B cell (primary cell): ENCODE results near the gene NFE2L1. TPM values are rescaled to one million over a fixed set of nuclear protein-coding genes. Genes with fewer than 3 reads are reported as not detected.

Experiments used
- ATAC-seq: fragments of 200-7000 bp; cut with Tn5 transposase; one replicate; pipeline ENCODE4 v1.10.0; 2021; ENCODE audit warnings: low read depth, mild to moderate bottlenecking, moderate number of reproducible peaks, moderate library complexity
- CTCF ChIA-PET: fragments of 350-600 bp; sonication (Branson Sonifier 250); formaldehyde crosslinking; loops from one replicate; lab custom pipeline; 2021; ENCODE audit warnings: antibody characterized with exemption, inconsistent platforms; lab: Charles Lee
- POLR2A ChIA-PET: fragments of 350-600 bp; sonication (Branson Sonifier 250); formaldehyde crosslinking; loops from one replicate; lab custom pipeline; 2021; ENCODE audit warnings: antibody characterized with exemption; lab: Charles Lee
- DNase-seq: peaks from one replicate; pipeline ENCODE4 v3.0.0; 2013
- H2AFZ ChIP-seq: 2 replicates; pipeline ENCODE4 v1.6.1; 2012; ENCODE audit warnings: mild to moderate bottlenecking, low read depth, low read length; ENCODE audit not compliant: insufficient read depth, poor library complexity, severe bottlenecking
- H3K27ac ChIP-seq, 2 donors: 1 replicate in 1 of 2; 2 replicates in 1 of 2; pipeline ENCODE4 v1.5.1; 2012 to 2013; ENCODE audit warnings: low read length in 2 of 2, mild to moderate bottlenecking in 2 of 2, moderate library complexity in 1 of 2
- H3K27me3 ChIP-seq, 4 experiments: fragments of 200-600 bp in 1 of 4; sonication (generic) in 1 of 4; replicated peaks in 1 of 4; 1 replicate in 2 of 4; 2 replicates in 2 of 4; pipeline versions ENCODE4 v1.6.1 to v1.7.0; 2013 to 2016; ENCODE audit warnings: low read length in 3 of 4, mild to moderate bottlenecking in 2 of 4, mixed read lengths in 1 of 4, moderate library complexity in 1 of 4; ENCODE audit not compliant: insufficient read depth in 4 of 4, control insufficient read depth in 3 of 4; ENCODE audit errors: control extremely low read depth in 1 of 4
- H3K36me3 ChIP-seq, 2 experiments: replicated peaks in 1 of 2; 1 replicate in 1 of 2; 2 replicates in 1 of 2; pipeline versions ENCODE4 v1.6.1 to v1.7.1; 2013; ENCODE audit warnings: low read length in 1 of 2; ENCODE audit not compliant: insufficient read depth in 2 of 2, control insufficient read depth in 1 of 2; ENCODE audit errors: control extremely low read depth in 1 of 2, extremely low read depth in 1 of 2
- H3K4me1 ChIP-seq, 2 donors: fragments of 200-600 bp in 1 of 2; sonication (generic) in 1 of 2; 1 replicate in 1 of 2; 2 replicates in 1 of 2; pipeline versions ENCODE4 v1.5.1 to v1.6.1; 2013 to 2017; ENCODE audit warnings: low read length in 2 of 2; ENCODE audit not compliant: control insufficient read depth in 2 of 2, insufficient read depth in 2 of 2
- H3K4me2 ChIP-seq: replicated peaks from 2 replicates; pipeline ENCODE3; 2012; ENCODE audit warnings: mild to moderate bottlenecking, low read depth, low read length; ENCODE audit not compliant: poor library complexity, severe bottlenecking
- H3K4me3 ChIP-seq, 5 experiments: fragments of 200-600 bp in 1 of 5; sonication (generic) in 1 of 5; 1 replicate in 3 of 5; 2 replicates in 2 of 5; pipeline versions ENCODE4 v1.5.1 to v1.7.0; 2011 to 2016; ENCODE audit warnings: low read length in 4 of 5, mild to moderate bottlenecking in 4 of 5, low read depth in 2 of 5, control low read depth in 1 of 5, moderate library complexity in 1 of 5; ENCODE audit not compliant: insufficient read depth in 1 of 5; ENCODE audit errors: control extremely low read depth in 1 of 5, extremely low read depth in 1 of 5
- H3K79me2 ChIP-seq: fragments of 200-600 bp; sonication (generic); one replicate; pipeline ENCODE4 v1.6.0; 2016; ENCODE audit warnings: low read length; ENCODE audit not compliant: control insufficient read depth, insufficient read depth
- H3K9ac ChIP-seq: fragments of 200-600 bp; sonication (generic); 2 replicates; pipeline ENCODE4 v1.6.1; 2017; ENCODE audit warnings: mild to moderate bottlenecking, low read length, moderate library complexity
- H3K9me3 ChIP-seq, 3 donors: one replicate each; pipeline versions ENCODE4 v1.6.1 to v1.7.1; 2013; ENCODE audit warnings: low read length in 2 of 3; ENCODE audit not compliant: control insufficient read depth in 2 of 3, insufficient read depth in 1 of 3; ENCODE audit errors: control extremely low read depth in 1 of 3
- H4K20me1 ChIP-seq: 2 replicates; pipeline ENCODE4 v1.6.0; 2012; ENCODE audit warnings: mild to moderate bottlenecking, low read length; ENCODE audit not compliant: insufficient read depth, control insufficient read depth, poor library complexity, severe bottlenecking
- H3K27ac Mint-ChIP-seq: one replicate; pipeline ENCODE4 v1.8.0; 2021; ENCODE audit warnings: mixed read lengths
- H3K27me3 Mint-ChIP-seq: one replicate; pipeline ENCODE4 v1.8.0; 2021; ENCODE audit warnings: mixed read lengths
- H3K4me1 Mint-ChIP-seq: one replicate; pipeline ENCODE4 v1.8.0; 2021; ENCODE audit warnings: mixed read lengths
- H3K4me3 Mint-ChIP-seq: one replicate; pipeline ENCODE4 v1.8.0; 2021; ENCODE audit warnings: mixed read lengths
- H3K9me3 Mint-ChIP-seq: one replicate; pipeline ENCODE4 v1.8.0; 2022; ENCODE audit warnings: mixed read lengths; ENCODE audit not compliant: insufficient read depth
- EZH2 ChIP-seq: IDR thresholded peaks from 2 replicates; pipeline ENCODE4 v1.6.1; 2012; ENCODE audit warnings: borderline replicate concordance, low read depth, mild to moderate bottlenecking, moderate library complexity, low read length; ENCODE audit not compliant: insufficient read depth, poor library complexity, severe bottlenecking
- WGBS: methylation state at CpG from one replicate; pipeline ENCODE4 v1.1.5; 2013; ENCODE audit warnings: missing lambda C conversion rate; ENCODE audit not compliant: insufficient coverage; 5-methylcytosine and 5-hydroxymethylcytosine counted together
- intact Hi-C: fragments of 100-400 bp; cut with micrococcal nuclease; formaldehyde crosslinking; loops from one replicate; pipeline ENCODE4 v1.10.0; 2022
- polyA plus RNA-seq: library from polyadenylated mRNA; depleted of rRNA; stranded (reverse); fragments of >200 nt; gene quantifications from 2 replicates; pipeline ENCODE4 v1.2.3, GENCODE V29; 2012
- total RNA-seq, 2 donors: library from RNA; stranded (reverse); fragments of 120-200 nt in 1 of 2; gene quantifications; 1 replicate in 1 of 2; 2 replicates in 1 of 2; pipeline versions ENCODE4 v1.2.3 to v1.2.4, GENCODE V29; 2013 to 2022
- TF ChIP-seq, protein P1 (sequence below): fragments of 200-600 bp; IDR thresholded peaks from one replicate; pipeline ENCODE4 v1.8.0; 2022; ENCODE audit warnings: antibody characterized with exemption, mild to moderate bottlenecking

NFE2L1 gene
- total and polyA plus RNA-seq, 2 donors (not counting 1 experiment from before 2014, with no cell fraction given): 25.2 to 66.4 TPM

DNA sequence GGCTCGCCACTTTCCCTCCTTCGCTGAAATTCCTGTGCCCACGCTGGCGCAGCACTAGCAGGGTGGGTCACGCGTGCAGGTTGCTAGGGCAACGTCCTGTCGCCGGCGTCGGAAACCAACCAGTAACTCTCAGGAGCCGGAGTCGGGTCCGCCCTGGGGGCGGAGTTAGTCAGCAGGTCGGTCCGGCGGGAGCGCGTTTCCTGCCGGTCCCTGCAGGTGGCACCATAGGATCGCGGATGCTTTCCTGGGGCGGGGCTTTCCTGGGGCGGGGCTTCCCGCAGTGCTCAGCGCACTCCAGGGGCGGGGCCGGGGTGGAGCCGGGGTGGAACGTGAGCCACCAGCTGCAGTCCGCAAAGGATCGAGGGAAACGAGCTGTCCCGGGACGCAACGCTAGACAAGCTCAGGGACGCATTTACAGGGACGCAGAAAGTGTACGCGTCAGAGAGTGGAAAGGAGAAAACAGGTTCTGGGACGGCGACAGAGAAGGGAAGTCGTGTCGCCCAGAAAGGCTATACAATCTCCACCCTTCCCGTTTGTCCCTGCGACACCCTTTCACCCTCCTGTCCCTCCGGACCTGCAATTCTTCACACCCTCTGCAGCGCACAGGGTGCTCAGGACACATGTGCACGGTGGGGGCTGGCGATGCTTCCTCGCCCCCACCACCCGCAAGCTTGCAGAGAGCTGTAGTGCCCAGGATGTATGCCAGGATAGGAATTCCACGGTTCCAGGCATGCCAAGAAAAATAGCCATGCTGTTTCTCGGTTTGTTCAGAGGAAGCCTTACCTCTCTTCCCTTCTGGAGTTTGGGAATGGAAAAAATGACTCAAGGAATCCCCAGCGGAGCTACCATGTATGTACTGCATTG is 22.9 kb upstream of the NFE2L1 start:
- TF ChIP-seq EZH2: no peak
- TF ChIP-seq, protein P1, sequence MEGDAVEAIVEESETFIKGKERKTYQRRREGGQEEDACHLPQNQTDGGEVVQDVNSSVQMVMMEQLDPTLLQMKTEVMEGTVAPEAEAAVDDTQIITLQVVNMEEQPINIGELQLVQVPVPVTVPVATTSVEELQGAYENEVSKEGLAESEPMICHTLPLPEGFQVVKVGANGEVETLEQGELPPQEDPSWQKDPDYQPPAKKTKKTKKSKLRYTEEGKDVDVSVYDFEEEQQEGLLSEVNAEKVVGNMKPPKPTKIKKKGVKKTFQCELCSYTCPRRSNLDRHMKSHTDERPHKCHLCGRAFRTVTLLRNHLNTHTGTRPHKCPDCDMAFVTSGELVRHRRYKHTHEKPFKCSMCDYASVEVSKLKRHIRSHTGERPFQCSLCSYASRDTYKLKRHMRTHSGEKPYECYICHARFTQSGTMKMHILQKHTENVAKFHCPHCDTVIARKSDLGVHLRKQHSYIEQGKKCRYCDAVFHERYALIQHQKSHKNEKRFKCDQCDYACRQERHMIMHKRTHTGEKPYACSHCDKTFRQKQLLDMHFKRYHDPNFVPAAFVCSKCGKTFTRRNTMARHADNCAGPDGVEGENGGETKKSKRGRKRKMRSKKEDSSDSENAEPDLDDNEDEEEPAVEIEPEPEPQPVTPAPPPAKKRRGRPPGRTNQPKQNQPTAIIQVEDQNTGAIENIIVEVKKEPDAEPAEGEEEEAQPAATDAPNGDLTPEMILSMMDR: peak; percentile 68
- intact Hi-C loops: loop anchor here (1.0 to 10.0 kb wide), 12 partner anchors 12 to 593 kb away; partner anchors contain the start of genes CBX1, CDK5RAP3, COPZ2 and NFE2L1
- Histone ChIP-seq H3K27me3 (peaks cover 0 to 45% (median 15%) of the 10 kb centered on the region in 4 experiments), H3K4me3 (peak overlapping the region; percentile 40 to 76 (median 69)), H3K27ac (peak overlapping the region; percentile 38 to 55), H3K9ac (peak overlapping the region; percentile 76), H3K36me3 (no peaks in the 10 kb centered on the region), H4K20me1 (no peaks in the 10 kb centered on the region), H3K79me2 (no peaks in the 10 kb centered on the region), H3K4me2 (peak overlapping the region; percentile 98), H2AFZ (peak overlapping the region; percentile 79), H3K9me3 (no peaks in the 10 kb centered on the region), H3K4me1 (peaks cover 32 to 36% of the 10 kb centered on the region in 2 donors)
- peaks cover 35% of the 10 kb centered on the region for H3K4me1 Mint-ChIP-seq
- DNase-seq (peak; percentile 97), ATAC-seq (peak; percentile 89)
- H3K27me3 Mint-ChIP-seq: peaks cover 19% of the 10 kb centered on the region
- under 1% methylated on average over 46 of the region's 56 CpGs for WGBS
- no peaks in the 10 kb centered on the region for H3K9me3 Mint-ChIP-seq
- H3K4me3 Mint-ChIP-seq: peak overlapping the region; percentile 82
- ChIA-PET POLR2A (interaction anchor here (0.5 to 2.7 kb wide), 5 partner anchors 12 to 973 kb away, joined by 3 to 16 read pairs (median 5); partner anchors contain the start of gene NFE2L1), CTCF (interaction anchor here (0.6 to 3.9 kb wide), 29 partner anchors 11 to 854 kb away, joined by 3 to 228 read pairs (median 7); partner anchors contain the start of genes CDK5RAP3, COPZ2, HOXB5 and NFE2L1)
- H3K27ac Mint-ChIP-seq: peak overlapping the region; percentile 87
